Sigmoid colon (tissue), 7 donors: Measurements from ENCODE around the gene IFNAR1. TPM values are rescaled to one million over a fixed set of nuclear protein-coding genes. Genes with fewer than 3 reads are reported as not detected.
"Not testable (repeated sequence)": the region's sequence is repeated elsewhere in the genome, so short reads cannot be mapped to it uniquely, and the experiment has no call there.

ENCODE experiments used
- DNase-seq: peaks from one replicate; pipeline ENCODE4 v3.0.0-alpha.2; 2019
- H3K27ac ChIP-seq, 4 donors: fragments of 200-600 bp; sonication (generic); one replicate each; pipeline ENCODE4 v1.5.1; 2016 to 2019; ENCODE audit warnings: mild to moderate bottlenecking in 1 of 4
- H3K27me3 ChIP-seq, 3 donors: fragments of 200-600 bp; sonication (generic); one replicate each; pipeline ENCODE4 v1.5.1; 2019; ENCODE audit warnings: mild to moderate bottlenecking in 1 of 3
- H3K36me3 ChIP-seq, 4 donors: fragments of 200-600 bp; sonication (generic); one replicate each; pipeline ENCODE4 v1.5.1; 2016 to 2019
- H3K4me1 ChIP-seq, 4 donors: fragments of 200-600 bp; sonication (generic); one replicate each; pipeline ENCODE4 v1.5.1; 2017 to 2019
- H3K4me3 ChIP-seq, 4 donors: fragments of 200-600 bp; sonication (generic); one replicate each; pipeline ENCODE4 v1.5.1; 2017 to 2019; ENCODE audit warnings: mild to moderate bottlenecking in 2 of 4, moderate library complexity in 1 of 4
- H3K9me3 ChIP-seq, 4 donors: fragments of 200-600 bp in 3 of 4; sonication (generic) in 3 of 4; one replicate each; pipeline versions ENCODE4 v1.5.1 to v1.6.1; 2013 to 2019
- CTCF ChIP-seq, 4 experiments: fragments of 450-650 bp in 3 of 4; fragments of 200-600 bp in 1 of 4; IDR thresholded peaks; one replicate each; pipeline ENCODE4 v1.5.1; 2016 to 2019; ENCODE audit warnings: antibody characterized with exemption in 4 of 4, mild to moderate bottlenecking in 3 of 4, moderate library complexity in 2 of 4
- EP300 ChIP-seq, 4 donors: sonication (generic); formaldehyde crosslinking; IDR thresholded peaks; one replicate each; pipeline ENCODE4 v1.6.1; 2017; ENCODE audit warnings: antibody characterized with exemption in 4 of 4
- POLR2A ChIP-seq, 2 donors: fragments of 450-650 bp; IDR thresholded peaks; one replicate each; pipeline ENCODE4 v1.6.1; 2016; ENCODE audit warnings: antibody characterized with exemption in 2 of 2, mild to moderate bottlenecking in 2 of 2, moderate library complexity in 2 of 2
- POLR2AphosphoS5 ChIP-seq, 4 donors: sonication (generic); formaldehyde crosslinking; IDR thresholded peaks; one replicate each; pipeline ENCODE4 v1.6.1; 2017; ENCODE audit warnings: antibody characterized with exemption in 4 of 4
- WGBS, 2 donors: extraction: QIAGEN DNeasy Blood & Tissue Kit; methylation state at CpG; one replicate each; pipeline ENCODE4 v1.1.7; 2013; 5-methylcytosine and 5-hydroxymethylcytosine counted together
- intact Hi-C: fragments of 100-400 bp; cut with DNase I; formaldehyde crosslinking; loops from one replicate; pipeline ENCODE4 v1.15.1; 2023
- polyA plus RNA-seq, 3 donors: library from polyadenylated mRNA; stranded (reverse); fragments of 200-250 nt; gene quantifications; one replicate each; pipeline ENCODE4 v1.2.3, GENCODE V29; 2013
- total RNA-seq, 4 donors: library from RNA; depleted of rRNA; stranded (reverse); fragments of >200 nt; gene quantifications; one replicate each; pipeline ENCODE4 v1.1.0, GENCODE V29; 2016
- donor health status: healthy with polysubstance abuse.
- donor health status: Bipolar disorder and iron deficiency.
- donor health status: healthy.

IFNAR1 gene
- total and polyA plus RNA-seq, 7 donors = 6.6 to 32.6 (median 25.5) TPM

DNA sequence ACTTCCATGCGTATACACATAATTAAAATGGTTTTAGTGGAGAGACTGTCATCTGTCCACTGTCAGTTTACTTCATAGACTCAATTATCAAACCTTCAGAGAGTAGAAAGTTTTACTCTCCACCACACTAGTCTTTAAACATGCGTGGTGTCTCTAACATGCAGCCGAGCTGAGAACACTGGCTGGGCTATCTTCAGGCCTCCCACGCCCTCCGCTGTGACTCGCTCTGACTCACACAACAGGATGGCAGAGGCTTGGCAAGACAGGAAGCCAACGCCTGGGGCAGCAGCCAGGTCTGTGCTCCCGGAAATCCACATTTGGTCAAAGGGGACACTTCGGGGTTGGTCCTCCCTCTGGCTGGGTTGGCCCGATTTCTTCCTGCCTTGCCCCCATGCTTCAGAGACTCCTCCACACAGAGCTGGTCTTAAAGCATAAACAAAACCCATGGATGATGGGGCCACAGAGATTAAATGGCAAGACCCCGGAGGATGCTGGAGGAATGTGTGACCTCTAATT lies 55.8 kb downstream of the IFNAR1 start:
- Histone ChIP-seq H3K27ac (peak overlapping the region; percentile 65 to 75 (median 71)), H3K36me3 (no peaks in the 10 kb centered on the region), H3K4me3 (no peak overlapping the region), H3K4me1 (peaks cover 0 to 27% (median 19%) of the 10 kb centered on the region in 4 donors), H3K9me3 (no peaks in the 10 kb centered on the region), H3K27me3 (no peaks in the 10 kb centered on the region)
- 15 to 26% methylated on average over 11 of the region's 11 CpGs for WGBS, 2 donors
- TF ChIP-seq POLR2AphosphoS5 (IDR thresholded peaks at IDR 0.05) = peak; percentile 9 to 82 (median 72)
- no peak for TF ChIP-seq EP300 (IDR thresholded peaks at IDR 0.05)
- TF ChIP-seq POLR2A (IDR thresholded peaks at IDR 0.05) = peak in 1 of 2 donors; percentile 18
- no peak for TF ChIP-seq CTCF (IDR thresholded peaks at IDR 0.05)
- intact Hi-C loops = no loop called here
- DNase-seq = peak; percentile 90

DNA sequence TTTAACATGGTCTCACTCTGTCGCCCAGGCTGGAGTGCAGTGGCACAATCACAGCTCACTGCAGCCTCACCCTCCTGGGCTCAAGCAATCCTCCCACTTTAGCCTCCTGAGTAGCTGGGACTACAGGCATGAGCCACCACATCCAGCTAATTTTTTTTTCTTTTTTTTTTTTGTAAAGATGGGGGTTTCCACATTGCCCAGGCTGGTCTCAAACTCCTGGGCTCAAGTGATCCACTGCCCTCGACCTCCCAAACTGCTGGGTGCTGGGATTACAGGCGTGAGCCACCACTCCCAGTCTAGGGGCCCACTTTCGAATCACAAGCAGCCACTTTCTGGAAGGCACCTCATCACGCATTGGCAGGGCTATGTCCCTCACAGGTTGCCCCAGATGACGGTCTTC lies 56.6 kb downstream of the IFNAR1 start:
- H3K27me3 ChIP-seq, intact Hi-C loops, H3K36me3 ChIP-seq, DNase-seq, H3K4me3 ChIP-seq, H3K9me3 ChIP-seq: not testable (repeated sequence)
- Histone ChIP-seq H3K27ac (peak overlapping the region in 2 of 4 donors; percentile 14 to 69), H3K4me1 (peaks cover 0 to 27% (median 19%) of the 10 kb centered on the region in 4 donors)
- 96 to 97% methylated on average over 6 of the region's 6 CpGs for WGBS, 2 donors

- intact Hi-C loops = no loop called here
Observed at GRCh38 chr21:33383056-33383888, 58.5 kb downstream of the IFNAR1 start.

DNA sequence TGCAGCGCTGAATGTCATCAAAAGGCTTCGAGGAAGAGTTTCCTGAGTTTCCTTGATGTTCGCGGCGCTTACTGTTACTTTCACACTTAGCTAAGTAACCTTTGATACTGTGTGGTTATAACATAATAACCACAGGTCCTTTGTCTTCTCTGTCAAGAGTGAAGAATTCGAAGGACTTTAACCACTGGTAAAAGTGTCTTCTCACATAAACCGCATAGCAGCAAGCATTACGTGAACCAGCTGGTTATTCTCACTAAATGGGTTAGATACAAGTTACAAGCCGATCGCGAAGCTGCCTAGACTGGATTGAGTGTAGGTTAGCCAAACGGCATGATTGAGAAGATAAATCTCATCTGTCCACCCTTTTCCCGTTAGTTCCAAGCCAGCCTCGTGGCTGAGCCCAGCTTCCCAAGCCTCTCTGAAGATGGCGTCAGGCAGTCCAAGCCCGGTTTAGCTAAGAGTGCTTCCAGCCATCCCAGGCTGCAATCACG lies 60.1 kb downstream of the IFNAR1 start:
- intact Hi-C loops = no loop called here
- Histone ChIP-seq H3K36me3 (no peaks in the 10 kb centered on the region), H3K9me3 (no peaks in the 10 kb centered on the region), H3K4me1 (peaks cover 0 to 21% (median 16%) of the 10 kb centered on the region in 4 donors), H3K27me3 (no peaks in the 10 kb centered on the region), H3K4me3 (no peak overlapping the region), H3K27ac (no peak overlapping the region)
- DNase-seq = no peak
- no peak for TF ChIP-seq EP300 (IDR thresholded peaks at IDR 0.05)
- no peak for TF ChIP-seq POLR2A (IDR thresholded peaks at IDR 0.05)
- no peak for TF ChIP-seq POLR2AphosphoS5 (IDR thresholded peaks at IDR 0.05)
- TF ChIP-seq CTCF (IDR thresholded peaks at IDR 0.05) = no peak
- 65% methylated on average over 17 of the region's 17 CpGs for WGBS, 2 donors

More at GRCh38 chr21:33383056-33383888, 58.5 kb downstream of the IFNAR1 start:
- Histone ChIP-seq H3K4me3 (peak overlapping the region in 1 of 4 donors; percentile 8), H3K27ac (peak overlapping the region; percentile 37 to 64 (median 52)), H3K4me1 (peaks cover 0 to 27% (median 19%) of the 10 kb centered on the region in 4 donors), H3K36me3 (no peaks in the 10 kb centered on the region), H3K27me3 (no peaks in the 10 kb centered on the region), H3K9me3 (no peaks in the 10 kb centered on the region)
- 28 to 31% methylated on average over 20 of the region's 20 CpGs for WGBS, 2 donors
- peak; percentile 75 for DNase-seq
- peak in 2 of 4 donors; percentile 23 to 59 for TF ChIP-seq POLR2AphosphoS5 (IDR thresholded peaks at IDR 0.05)
- no peak for TF ChIP-seq EP300 (IDR thresholded peaks at IDR 0.05)

GRCh38 chr21:33386222-33386784 lies 61.5 kb downstream of the IFNAR1 start:
- no peak for DNase-seq
- H3K4me3 ChIP-seq = no peak overlapping the region
- H3K36me3 ChIP-seq = no peaks in the 10 kb centered on the region
- no peaks in the 10 kb centered on the region for H3K27me3 ChIP-seq
- TF ChIP-seq POLR2A (IDR thresholded peaks at IDR 0.05) = no peak
- no peak for TF ChIP-seq EP300 (IDR thresholded peaks at IDR 0.05)
- TF ChIP-seq POLR2AphosphoS5 (IDR thresholded peaks at IDR 0.05) = no peak
- no peak for TF ChIP-seq CTCF (IDR thresholded peaks at IDR 0.05)
- H3K27ac ChIP-seq = no peak overlapping the region
- intact Hi-C loops = no loop called here
- H3K4me1 ChIP-seq = peaks cover 0 to 10% (median 6%) of the 10 kb centered on the region in 4 donors
- WGBS, 2 donors = 84 to 87% methylated on average over 6 of the region's 6 CpGs
- no peaks in the 10 kb centered on the region for H3K9me3 ChIP-seq
